NCI-H2227 (cell line): Measurements from ENCODE around the gene LEMD1.
"Not testable (repeated sequence)": the region's sequence is repeated elsewhere in the genome, so short reads cannot be mapped to it uniquely, and the experiment has no call there.

Experiments
- DNase-seq: peaks from one replicate; lab custom pipeline; 2025; ENCODE audit not compliant: unreplicated experiment; lab: John Stamatoyannopoulos, UW

LEMD1 gene

GRCh38 chr1:205382990-205383389 is 38.9 kb downstream of the LEMD1 start:
- not testable (repeated sequence) for DNase-seq

GRCh38 chr1:205382561-205382960 is 39.3 kb downstream of the LEMD1 start:
- DNase-seq: peak; percentile 12

GRCh38 chr1:205381305-205381704 is 40.6 kb downstream of the LEMD1 start:
- no peak for DNase-seq

- DNase-seq: no peak
Measured at GRCh38 chr1:205380882-205381281, 41.0 kb downstream of the LEMD1 start.

- DNase-seq: no peak
Measured at GRCh38 chr1:205379056-205379455, 42.8 kb downstream of the LEMD1 start.

- no peak for DNase-seq
Measured at GRCh38 chr1:205377355-205377754, 44.5 kb downstream of the LEMD1 start.

GRCh38 chr1:205376739-205377138 is 45.1 kb downstream of the LEMD1 start:
- DNase-seq: no peak

- peak; percentile 67 for DNase-seq
Measured at GRCh38 chr1:205375835-205376545, 45.9 kb downstream of the LEMD1 start.

GRCh38 chr1:205374210-205375078 is 47.4 kb downstream of the LEMD1 start:
- DNase-seq: no peak

GRCh38 chr1:205373798-205374175 is 48.1 kb downstream of the LEMD1 start:
- DNase-seq: no peak

- peak; percentile 52 for DNase-seq
Measured at GRCh38 chr1:205373022-205373797, 48.6 kb downstream of the LEMD1 start.

- no peak for DNase-seq
Measured at GRCh38 chr1:205371871-205372660, 49.8 kb downstream of the LEMD1 start.

- no peak for DNase-seq
Measured at GRCh38 chr1:205370780-205371179, 51.1 kb downstream of the LEMD1 start.

GRCh38 chr1:205369701-205370123 is 52.1 kb downstream of the LEMD1 start:
- no peak for DNase-seq

- no peak for DNase-seq
Measured at GRCh38 chr1:205368478-205368877, 53.4 kb downstream of the LEMD1 start.

- DNase-seq: peak; percentile 60
Measured at GRCh38 chr1:205365945-205366463, 55.9 kb downstream of the LEMD1 start.

GRCh38 chr1:205365086-205365485 is 56.8 kb downstream of the LEMD1 start:
- DNase-seq: not testable (repeated sequence)

GRCh38 chr1:205360891-205361290 is 61.0 kb downstream of the LEMD1 start:
- no peak for DNase-seq

- peak; percentile 84 for DNase-seq
Measured at GRCh38 chr1:205359771-205360565, 61.9 kb downstream of the LEMD1 start.

GRCh38 chr1:205358579-205358978 is 63.3 kb downstream of the LEMD1 start:
- DNase-seq: no peak
